Measurements from ENCODE around the gene GPX2. TPM values are rescaled to one million over a fixed set of nuclear protein-coding genes. Genes with fewer than 3 reads are reported as not detected.

GPX2 gene
- total RNA-seq, 2 donors from 2014 or later = not detected

DNA sequence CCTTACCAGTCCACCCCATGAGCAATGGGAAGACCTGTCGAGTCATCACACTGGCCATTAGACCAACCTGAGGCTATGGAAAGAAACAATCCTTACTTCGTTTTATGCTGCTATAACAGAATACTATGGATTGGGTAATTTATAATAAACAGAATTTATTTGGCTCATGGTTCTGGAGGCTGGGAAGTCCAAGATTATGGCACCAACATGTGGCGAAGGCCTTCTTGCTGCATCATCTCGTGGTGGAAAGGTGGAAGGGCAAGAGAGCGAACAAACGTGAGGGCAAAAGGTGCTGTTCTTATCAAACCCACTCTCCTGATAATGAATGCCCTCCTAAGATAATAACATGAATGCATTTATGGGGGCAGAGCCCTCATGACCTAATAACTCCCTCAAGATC is 53.2 kb downstream of the GPX2 start:
- no peak for ATAC-seq (replicated peaks)
- H3K36me3 Mint-ChIP-seq (ENCODE audit: low read depth) = no peaks in the 10 kb centered on the region
- no peak overlapping the region for H3K27ac Mint-ChIP-seq
- no peak overlapping the region for H3K4me3 Mint-ChIP-seq
- H3K4me1 Mint-ChIP-seq = no peaks in the 10 kb centered on the region
- H3K27me3 Mint-ChIP-seq = peaks cover 19% of the 10 kb centered on the region
- H3K9me3 Mint-ChIP-seq = no peaks in the 10 kb centered on the region

Other genes starting within 250 kb of the GPX2 start
- gene PLEKHG3, start 238.3 kb downstream of the GPX2 start, total RNA-seq = 10 to 100 TPM; 17.2 to 19.2 TPM
- gene SPTB, start 62.8 kb downstream of the GPX2 start, total RNA-seq = under 1 TPM; 0.15 to 0.29 TPM
- gene CHURC1, start 28.3 kb downstream of the GPX2 start, total RNA-seq = 10 to 100 TPM; 53.8 to 56.0 TPM
- gene RAB15, start 29.6 kb upstream of the GPX2 start, total RNA-seq = 1 to 10 TPM; 4.3 to 7.2 TPM
- gene FNTB, start 44.1 kb upstream of the GPX2 start, total RNA-seq = 10 to 100 TPM; 24.7 to 47.1 TPM
- 100 to 1,000 TPM; 105 to 139 TPM for gene MAX, start 159.8 kb upstream of the GPX2 start, total RNA-seq

Data from activated T-helper 17 cell treated with anti-CD3 and anti-CD28 coated beads, Interleukin-2, amount 50 U/mL, for 72 hours (primary cell).